HG03565 (cell line): ENCODE measurements around the gene BDKRB1.
"Not testable (repeated sequence)": the region's sequence is repeated elsewhere in the genome, so short reads cannot be mapped to it uniquely, and the experiment has no call there.

ENCODE experiments used
- ATAC-seq: cut with Tn5 transposase; IDR thresholded peaks from one replicate; pipeline ENCODE4 v1.9.1; 2021; ENCODE audit warnings: mild to moderate bottlenecking, moderate library complexity; ENCODE audit not compliant: unreplicated experiment

BDKRB1 gene

GRCh38 chr14:96232506-96232905 lies 23.5 kb upstream of the BDKRB1 start:
- no peak for ATAC-seq

- ATAC-seq, result no peak
Measured at GRCh38 chr14:96233661-96234060, 22.3 kb upstream of the BDKRB1 start.

GRCh38 chr14:96235426-96235825 lies 20.6 kb upstream of the BDKRB1 start:
- ATAC-seq, result no peak

GRCh38 chr14:96237641-96238040 lies 18.4 kb upstream of the BDKRB1 start:
- ATAC-seq, result no peak

- no peak for ATAC-seq
Measured at GRCh38 chr14:96238676-96239265, 17.2 kb upstream of the BDKRB1 start.

GRCh38 chr14:96239711-96240141 lies 16.3 kb upstream of the BDKRB1 start:
- ATAC-seq, result no peak

GRCh38 chr14:96240641-96241040 lies 15.4 kb upstream of the BDKRB1 start:
- no peak for ATAC-seq

DNA sequence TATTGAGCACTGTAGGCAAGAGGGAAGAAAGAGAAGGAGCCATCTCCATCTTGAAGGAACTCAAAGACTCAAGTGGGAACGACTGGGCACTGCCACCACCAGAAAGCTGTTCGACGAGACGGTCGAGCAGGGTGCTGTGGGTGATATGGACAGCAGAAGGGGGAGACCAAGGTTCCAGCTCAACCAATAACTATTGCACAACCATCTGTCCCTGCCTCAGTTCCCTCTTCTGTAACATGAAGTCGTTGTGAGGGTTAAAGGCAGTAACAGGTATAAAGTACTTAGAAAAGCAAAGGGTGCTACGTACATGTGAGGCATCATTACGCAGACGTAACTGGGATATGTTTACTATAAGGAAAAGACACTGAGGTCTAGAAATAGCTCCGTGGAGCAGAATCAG lies 13.9 kb upstream of the BDKRB1 start:
- no peak for ATAC-seq

- no peak for ATAC-seq
Measured at GRCh38 chr14:96243785-96244184, 12.2 kb upstream of the BDKRB1 start.

DNA sequence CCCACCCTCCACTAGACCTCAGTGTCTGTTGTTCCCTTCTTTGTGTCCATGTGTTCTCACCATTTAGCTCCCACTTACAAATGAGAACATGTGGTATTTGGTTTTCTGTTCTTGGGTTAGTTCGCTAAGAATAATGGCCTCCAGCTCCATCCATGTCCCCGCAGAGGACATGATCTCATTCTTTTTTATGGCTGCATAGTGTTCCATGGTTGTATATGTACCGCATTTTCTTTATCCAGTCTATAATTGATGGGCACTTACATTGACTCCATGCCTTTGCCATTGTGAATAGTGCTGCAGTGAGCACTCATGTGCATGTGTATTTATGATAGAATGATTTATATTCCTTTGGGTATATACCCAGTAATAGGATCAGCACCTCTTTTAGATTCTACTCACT lies 10.9 kb upstream of the BDKRB1 start:
- ATAC-seq, result not testable (repeated sequence)

DNA sequence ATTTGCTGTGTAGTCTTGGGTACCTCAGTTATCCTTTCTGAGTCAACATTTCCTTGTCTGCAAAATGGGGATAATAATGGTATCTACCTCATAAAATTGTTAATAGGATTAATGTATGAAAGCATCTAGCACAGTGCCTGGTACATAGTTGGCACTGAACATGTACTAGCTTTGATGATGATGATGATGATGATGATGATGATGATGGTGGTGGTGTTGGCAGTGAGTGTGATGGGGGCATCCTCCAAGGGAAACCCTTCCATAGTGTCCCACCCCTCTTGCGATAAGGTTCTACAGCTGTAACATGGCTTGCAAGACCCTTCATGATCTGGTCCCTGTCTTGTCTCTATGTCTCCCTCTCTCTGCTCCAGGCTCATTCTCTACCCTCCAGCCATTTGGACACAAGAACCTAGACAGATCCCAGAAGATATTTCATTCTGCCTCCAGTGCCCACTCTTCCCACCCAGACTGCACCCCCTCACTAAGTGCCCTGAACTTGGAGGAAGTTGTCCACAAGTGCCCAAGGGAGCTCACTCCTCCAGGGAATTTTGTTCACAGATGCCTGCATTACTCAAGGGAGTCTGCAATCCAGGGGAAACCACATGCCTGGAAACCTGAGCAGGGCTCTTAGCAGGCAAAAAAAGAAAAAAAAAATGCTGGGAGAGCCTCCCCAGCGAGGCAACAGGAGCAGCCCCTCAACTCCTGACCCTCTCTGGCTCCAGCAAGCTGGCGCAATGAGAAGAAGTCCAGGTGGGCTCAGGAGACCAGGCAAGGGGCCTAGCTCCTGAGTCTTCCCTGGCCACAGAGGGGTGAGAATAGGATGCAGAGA lies 10.1 kb upstream of the BDKRB1 start:
- ATAC-seq, result no peak

- ATAC-seq, result no peak
Measured at GRCh38 chr14:96246539-96246847, 9.5 kb upstream of the BDKRB1 start.

DNA sequence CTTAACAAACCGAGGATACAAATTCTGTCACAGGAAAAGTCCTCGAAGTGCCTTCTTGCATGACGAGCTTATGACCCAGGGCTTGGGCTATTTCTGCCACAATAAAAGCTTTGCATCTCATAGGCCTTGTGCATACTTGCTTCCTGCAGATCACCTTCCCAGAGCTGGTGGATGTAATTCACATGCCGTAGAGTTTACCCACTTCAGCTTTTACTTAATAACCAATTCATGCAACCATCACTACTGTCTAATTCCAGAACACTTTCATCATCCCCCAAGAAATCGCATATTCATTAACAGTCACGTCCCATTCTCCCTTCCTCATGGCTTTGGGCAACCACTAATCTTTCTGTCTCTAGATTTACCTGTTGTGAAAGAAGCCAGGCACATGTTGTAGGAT lies 9.0 kb upstream of the BDKRB1 start:
- no peak for ATAC-seq

DNA sequence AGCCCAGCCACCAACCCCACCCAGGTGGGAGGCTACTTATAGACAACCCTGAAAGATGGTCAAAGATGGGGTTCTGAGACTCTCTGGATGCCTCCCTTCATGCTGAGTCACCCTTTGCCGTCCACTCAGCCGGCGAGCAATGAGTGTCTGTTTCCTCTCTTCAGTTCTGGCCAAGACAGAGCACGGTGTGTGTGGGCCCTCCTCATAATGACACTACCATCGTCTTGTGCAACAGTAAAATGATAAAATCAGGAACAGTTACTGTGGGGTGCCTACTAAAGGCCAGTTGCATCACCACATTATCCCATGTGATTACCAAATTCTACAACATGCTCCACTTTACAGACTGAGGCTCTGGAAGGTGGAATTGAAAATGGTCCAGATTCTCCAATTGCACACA lies 7.0 kb upstream of the BDKRB1 start:
- no peak for ATAC-seq

DNA sequence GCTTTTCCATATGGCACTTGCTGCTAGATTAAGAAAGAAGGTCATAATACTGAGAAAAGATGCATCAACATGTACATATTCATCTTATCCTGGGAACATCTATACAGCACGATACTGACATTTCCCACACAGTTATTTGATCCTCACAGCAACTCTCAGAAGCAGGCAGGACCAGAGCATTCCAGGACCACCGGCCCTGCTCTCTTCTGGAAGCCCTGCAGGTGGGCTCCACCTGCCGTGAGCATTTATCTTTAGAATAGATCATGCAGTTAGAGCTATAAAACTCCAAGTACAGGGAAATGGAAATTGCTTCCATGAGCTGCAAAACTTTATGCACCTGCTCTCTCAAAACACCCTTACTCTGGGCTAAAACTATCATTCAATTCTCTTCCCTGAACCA lies 5.5 kb upstream of the BDKRB1 start:
- ATAC-seq, result no peak

GRCh38 chr14:96251656-96252155 lies 4.3 kb upstream of the BDKRB1 start:
- no peak for ATAC-seq

DNA sequence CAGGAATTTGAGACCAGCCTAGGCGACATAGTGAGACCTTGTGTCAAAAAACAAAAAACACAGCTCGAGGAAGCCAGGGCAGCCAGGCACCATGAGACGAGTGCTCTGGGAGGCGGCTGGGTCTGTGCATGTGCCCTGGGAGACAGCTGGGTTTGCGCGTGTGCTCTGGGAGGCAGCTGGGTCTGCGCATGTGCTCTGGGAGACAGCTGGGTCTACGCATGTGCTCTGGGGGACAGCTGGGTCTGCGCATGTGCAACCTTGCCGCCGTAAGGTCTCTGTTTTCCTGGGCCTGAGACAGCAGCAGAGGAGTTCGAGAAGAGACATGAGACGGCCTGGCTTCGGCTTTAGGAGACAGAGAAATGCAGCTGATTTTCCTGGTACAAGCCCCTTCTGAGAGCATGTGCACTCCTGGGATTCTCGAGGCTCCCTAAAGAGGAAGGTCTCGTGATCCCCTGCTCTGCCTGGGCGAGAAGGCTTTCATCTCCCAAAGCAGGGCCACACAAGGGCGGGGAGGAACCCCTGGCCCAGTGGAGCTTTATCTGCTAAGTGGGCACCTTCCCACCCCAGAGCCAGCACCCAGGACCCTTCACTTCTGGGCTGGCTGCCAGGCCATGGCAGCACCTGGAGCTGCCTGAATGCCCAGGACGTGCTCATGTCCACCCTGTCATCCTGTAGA lies 3.5 kb upstream of the BDKRB1 start:
- ATAC-seq, result no peak

DNA sequence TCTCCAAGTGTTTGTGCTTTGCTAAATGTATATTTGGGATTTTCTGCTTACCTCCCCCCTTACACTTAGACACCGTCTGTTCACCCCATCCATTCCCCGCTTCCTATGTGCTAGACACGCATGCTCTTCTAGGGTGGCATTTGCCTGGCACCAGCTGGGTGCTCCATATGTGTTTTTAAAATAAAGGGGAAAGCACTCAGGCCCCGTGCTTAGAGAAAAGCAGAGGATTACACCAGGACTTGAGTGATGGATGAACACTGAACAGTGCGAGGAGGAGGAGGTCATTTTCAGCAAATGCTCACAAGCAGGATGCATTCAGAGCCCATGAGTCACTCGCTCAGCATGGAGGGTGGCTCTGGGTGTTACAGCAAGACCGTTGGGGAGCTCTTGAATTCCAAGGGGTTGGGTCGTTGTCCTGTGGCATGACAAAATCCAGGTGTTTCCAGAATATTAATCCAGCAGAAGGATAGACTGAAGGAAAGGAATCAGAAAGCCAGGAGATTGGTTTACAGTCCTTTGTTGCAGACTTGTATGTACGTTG lies 2.9 kb upstream of the BDKRB1 start:
- no peak for ATAC-seq

DNA sequence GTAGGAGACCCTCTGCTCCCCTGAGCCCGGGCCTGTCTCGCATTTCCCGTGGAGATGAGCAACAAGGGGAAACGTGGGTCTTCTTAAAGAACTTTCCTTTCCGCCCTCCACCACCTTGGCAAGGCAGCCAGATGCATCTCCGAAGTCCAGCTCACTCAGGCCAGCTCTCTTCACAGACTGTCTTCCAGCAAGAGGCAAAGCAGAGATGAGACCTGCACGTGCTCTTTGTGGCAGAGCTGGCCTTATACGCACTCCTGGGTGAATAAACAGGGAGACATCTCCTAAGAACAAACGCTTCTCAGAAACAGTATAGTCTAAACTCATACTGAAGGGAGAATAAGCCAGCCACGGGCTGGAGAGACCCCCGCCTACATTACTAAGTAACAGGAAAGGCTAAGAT lies 1.3 kb upstream of the BDKRB1 start:
- ATAC-seq, result no peak

- ATAC-seq, result no peak
Measured at GRCh38 chr14:96256407-96256806, 397 bp downstream of the BDKRB1 start.

GRCh38 chr14:96257056-96257455 lies 1.0 kb downstream of the BDKRB1 start:
- ATAC-seq, result no peak

- ATAC-seq, result no peak
Measured at GRCh38 chr14:96257900-96258299, 1.9 kb downstream of the BDKRB1 start.
